ENCODE data around the gene CLN6.
"Not testable (repeated sequence)": the region's sequence is repeated elsewhere in the genome, so short reads cannot be mapped to it uniquely, and the experiment has no call there.

The CLN6 gene

DNA sequence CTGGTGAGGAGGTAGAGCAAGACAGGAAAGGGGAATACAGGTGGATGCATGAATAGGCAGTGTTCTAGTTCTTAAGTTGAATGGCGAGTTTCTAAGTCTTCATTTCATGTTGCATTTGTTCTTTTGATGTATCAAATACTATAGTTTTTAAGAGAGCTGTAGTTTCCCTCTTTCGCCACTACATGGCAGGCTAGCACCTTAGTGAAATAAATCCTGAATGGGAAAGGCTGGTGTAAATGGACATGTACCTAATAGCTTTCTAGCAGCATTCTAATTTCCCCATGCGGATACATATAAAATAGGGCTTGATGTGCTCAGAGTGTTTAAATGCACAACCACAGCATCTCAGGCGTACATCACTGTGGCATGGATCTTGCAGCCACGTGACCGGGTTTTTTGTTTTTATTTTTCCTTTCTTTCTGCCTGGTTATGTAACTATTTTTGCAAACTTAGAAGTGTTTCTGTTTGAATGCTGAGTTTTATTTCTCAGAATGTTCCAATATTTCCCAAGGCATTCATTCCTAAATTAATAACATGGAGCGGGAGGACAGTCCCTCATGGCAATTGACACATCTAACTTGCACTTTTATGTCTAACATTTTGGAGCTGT lies 23.5 kb upstream of the CLN6 start:
- peak; percentile 68 for DNase-seq

DNA sequence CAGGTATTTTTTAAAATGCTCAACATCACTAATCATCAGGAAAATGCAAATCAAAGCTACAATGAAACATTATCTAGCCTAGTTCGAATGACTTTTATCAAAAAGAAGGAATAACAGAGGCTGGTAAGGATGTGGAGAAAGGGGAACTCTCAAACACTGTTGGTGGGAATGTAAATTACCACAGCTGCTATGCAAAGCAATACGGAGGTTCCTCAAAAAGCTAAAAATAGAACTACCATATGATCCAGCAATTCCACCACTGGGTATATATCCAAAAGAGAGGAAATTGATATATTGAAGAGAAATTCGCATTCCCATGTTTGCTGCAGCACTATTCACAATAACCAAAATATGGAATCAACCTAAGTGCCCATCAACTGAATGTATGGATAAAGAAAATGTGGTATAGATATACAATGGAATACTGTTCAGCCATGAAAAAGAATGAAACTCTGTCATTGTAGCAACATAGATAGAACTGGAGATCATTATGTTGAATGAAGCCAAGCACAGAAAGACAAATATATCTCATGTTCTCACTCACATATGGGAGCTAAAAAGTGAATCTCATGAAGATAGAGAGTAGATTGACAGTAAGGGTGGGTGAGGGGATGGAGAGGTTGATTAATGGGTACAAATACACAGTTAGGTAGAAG lies 19.7 kb upstream of the CLN6 start:
- DNase-seq = no peak

- DNase-seq = no peak
Observed at GRCh38 chr15:68244235-68244634, 14.7 kb upstream of the CLN6 start.

- no peak for DNase-seq
Observed at GRCh38 chr15:68241088-68241935, 11.8 kb upstream of the CLN6 start.

DNA sequence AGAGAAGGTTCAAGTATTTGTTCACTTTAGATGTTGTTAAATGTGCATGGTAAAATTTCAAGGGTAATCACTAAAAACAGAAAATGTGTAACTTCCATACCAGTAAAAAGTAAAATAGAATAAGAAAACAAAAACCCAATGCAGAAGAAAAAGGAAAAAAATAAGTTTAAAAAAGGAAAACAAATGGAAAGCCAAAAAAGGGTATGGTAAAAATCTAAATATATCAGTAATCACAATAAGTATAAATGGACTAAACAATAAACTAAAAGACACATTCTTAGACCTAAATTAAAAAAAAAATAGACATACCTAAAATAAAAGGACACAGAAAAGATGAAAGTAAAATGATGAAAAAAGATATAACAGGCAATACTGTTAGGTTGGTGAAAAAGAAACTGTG lies 9.5 kb upstream of the CLN6 start:
- DNase-seq = no peak

DNA sequence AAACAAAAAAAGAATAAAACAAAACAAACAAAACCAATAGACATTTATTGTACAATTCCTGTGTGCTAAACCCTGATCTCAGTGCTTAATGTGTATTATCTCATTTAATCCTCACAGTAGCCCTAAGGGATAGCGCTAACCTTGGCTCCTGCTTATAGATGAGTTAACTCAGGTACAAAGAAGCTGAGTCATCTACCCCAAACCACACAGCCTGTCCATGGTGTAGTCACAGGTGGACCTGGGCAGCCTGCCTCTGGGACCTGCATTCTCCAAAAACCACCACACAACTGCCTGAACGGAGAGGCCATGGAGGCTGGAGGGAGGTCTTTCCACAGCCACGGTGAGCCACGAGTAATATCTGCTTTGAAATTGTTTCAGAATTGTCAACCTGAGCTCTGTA lies 5.5 kb upstream of the CLN6 start:
- DNase-seq = no peak

- not testable (repeated sequence) for DNase-seq
Observed at GRCh38 chr15:68234520-68234919, 5.0 kb upstream of the CLN6 start.

DNA sequence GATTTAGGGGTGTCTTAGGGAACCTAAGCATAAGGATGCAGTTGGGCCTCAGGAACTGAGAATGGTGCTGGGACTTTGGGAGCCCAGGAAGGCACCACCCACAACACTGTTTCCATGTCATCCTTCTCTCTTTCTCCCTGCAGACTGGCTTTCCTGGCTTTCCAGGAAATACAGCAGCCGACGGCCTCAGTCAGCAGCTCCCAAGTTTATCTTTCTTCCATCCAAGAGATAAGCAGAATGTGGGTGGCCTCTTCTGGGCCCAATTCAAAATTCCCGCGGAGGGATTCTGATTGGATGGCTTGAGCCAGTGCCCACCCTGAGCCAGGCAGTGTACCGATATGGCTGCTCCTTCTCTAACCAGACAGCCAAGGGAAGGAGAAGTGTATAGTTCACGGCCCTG lies 4.5 kb upstream of the CLN6 start:
- no peak for DNase-seq

GRCh38 chr15:68232937-68233336 lies 3.4 kb upstream of the CLN6 start:
- DNase-seq = no peak

GRCh38 chr15:68232449-68232848 lies 2.9 kb upstream of the CLN6 start:
- no peak for DNase-seq

DNA sequence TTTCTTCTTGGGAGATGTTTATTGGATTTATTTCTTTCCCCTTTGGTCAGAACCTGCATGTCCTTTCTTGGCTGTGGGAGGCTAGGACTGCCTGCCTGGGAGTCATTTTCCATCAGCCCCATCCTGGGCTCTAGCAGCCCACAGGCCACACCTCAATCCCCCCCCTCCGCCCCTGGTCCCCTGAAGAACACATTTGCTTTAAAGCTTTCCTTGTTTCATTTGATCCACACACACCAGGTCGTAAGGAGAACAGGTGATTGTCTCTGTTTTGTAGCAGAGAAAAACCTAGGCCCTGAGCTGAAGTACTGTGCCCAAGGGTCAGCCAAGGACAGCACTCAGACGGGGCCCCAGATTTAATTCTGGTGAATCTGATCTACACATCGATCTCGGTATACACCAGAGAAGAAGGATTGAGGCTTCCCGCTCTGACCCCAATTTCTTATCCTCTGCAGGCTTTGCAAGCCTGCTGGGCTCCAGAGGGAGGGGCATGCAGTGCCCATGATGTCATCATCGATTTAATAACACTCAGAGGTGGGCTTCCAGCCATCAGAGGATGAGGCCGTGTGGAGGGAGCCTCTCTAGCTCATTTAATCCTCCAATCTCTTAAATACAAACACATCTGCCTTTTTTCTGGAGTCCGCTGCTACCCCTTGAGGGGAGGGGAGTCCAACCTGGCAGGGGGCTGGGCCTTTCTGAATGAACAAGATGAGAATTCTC lies 1.7 kb upstream of the CLN6 start:
- DNase-seq = peak; percentile 27

GRCh38 chr15:68230157-68231100 lies 901 bp upstream of the CLN6 start:
- no peak for DNase-seq

DNA sequence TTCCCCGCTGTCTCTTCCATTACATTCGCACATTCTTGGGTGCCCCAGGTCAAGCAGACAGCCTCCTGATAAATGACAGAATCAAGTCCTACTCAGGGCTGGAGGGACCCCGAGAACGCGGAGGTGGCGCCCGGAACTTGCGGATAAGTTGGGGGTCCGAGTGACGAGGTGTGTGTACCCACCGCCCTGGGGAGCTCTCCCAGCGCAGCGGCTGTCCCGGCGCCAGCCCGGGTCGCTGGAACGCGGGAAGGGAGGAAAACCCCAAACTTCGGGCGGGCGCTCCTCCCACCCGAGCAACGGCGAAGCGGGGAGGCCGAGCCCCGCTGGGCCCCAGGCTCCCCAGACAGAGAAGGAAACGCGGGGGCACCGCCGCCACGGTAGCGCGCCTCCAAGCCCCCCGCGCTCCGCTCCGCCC lies 550 bp downstream of the CLN6 start:
- DNase-seq = no peak

DNA sequence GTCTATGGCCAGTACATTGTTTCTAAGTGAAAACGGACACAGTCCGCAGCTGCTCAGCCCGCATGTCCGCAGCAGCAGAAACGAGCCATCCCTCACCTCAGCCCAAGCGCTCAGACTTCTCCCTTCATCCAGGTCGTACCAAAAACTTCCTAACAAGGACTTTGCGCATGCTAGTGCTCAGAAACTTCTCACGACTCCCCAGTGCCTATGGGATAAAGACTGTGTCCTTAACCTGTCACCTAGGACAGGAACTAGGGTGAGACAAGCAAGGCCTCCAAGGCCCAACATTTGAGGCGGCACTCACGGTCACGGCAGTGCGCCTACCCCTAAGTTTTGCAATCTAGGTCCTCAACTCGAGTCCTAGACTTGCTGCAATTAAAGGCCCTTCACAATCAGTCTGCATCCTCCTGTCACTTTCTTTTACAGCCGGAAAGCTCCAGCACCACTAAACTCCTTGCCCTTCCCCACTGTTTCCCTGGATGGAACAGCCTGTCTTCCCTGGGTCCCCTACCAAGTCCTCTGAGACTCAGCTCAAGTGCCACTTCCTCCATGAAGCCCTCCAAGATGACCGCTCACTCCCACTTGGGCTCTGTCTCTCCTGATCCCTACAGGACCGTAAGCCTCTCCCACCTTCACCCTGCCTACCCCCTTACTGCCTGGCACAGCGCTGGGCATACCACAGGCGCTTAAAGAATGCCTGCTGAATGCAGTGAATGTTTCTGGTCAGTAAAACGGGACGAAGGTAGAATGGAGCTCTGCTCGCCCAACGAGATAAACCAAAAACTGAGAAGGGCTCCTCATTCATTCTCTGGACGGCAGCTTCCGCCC lies 1.2 kb downstream of the CLN6 start:
- no peak for DNase-seq

DNA sequence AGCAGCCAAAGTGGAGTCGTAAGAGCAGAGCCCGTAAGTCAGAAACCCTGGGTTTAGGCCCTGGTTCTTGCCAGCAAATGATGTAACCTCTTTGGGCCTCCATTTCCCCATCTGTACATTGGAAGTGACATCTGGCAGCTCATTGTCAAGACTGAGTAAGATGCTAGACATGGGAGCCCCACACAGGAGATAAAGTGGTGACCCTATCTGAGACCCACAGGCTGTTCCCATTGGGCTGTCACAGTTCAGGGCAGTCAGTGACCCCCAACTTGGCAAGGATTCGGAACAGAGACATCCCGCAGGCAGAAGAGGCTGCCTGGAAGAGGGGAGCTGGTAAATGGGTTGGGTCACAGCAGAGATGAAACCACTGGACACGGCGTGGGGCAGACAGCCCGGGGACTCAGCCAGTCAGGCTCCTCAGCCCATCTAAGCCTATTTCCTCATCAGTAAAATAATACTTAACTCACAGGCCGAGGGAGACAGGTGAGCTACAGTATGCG lies 1.8 kb downstream of the CLN6 start:
- no peak for DNase-seq

GRCh38 chr15:68225442-68225841 lies 4.1 kb downstream of the CLN6 start:
- DNase-seq = not testable (repeated sequence)

- no peak for DNase-seq
Observed at GRCh38 chr15:68224546-68225250, 4.8 kb downstream of the CLN6 start.

DNA sequence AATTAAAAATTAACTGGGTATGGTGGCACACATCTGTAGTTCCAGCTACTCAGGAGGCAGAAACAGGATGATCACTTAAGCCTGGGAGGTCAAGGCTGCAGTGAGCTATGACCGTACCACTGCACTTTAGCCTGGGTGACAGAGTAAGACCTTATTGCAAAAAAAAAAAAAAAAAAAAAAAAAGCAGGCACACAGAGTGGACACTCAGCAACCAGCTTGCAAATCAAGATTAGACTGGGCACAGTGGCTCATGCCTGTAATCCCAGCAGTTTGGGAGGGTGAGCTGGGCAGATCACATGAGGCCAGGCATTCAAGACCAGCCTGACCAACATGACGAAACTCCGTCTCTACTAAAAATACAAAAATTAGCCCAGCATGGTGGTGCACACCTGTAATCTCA lies 5.4 kb downstream of the CLN6 start:
- no peak for DNase-seq

DNA sequence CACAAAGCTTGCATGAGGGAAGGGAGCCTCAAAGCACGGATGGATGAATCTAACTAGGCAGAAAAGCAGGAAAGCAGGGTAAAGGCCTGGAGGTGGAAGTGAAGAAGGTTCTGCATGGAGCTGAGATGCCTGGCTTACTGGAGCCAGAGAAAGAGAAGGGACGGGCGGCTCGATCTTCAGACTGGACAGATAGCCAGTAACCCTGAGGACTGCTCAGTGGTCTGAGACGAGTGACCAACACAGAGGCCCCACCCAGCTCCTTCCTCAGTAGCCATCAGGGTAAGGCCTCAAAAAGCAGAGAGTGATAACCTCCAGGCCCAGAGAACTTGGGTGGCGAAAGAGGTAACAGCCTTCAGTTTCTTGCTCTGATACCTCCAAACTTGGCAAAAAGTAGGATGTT lies 6.4 kb downstream of the CLN6 start:
- DNase-seq = no peak

GRCh38 chr15:68222432-68222743 lies 7.1 kb downstream of the CLN6 start:
- not testable (repeated sequence) for DNase-seq

Data from NCI-H2227 treated with DMSO at 0.1 percent for 48 hours (cell line).